ENCODE results near the gene RP9.

The RP9 gene

GRCh38 chr7:33062023-33062781, 47.0 kb downstream of the RP9 start, which contains the start of gene NT5C3A:
NT5C3A (minus strand) TSS chr7:33062776; CDS start chr7:33062705, 71 bp downstream.
- DNase-seq = peak in 1 of 2 donors; percentile 31

GRCh38 chr7:33061282-33061937, 47.8 kb downstream of the RP9 start:
- DNase-seq = no peak

- no peak for DNase-seq
Measured at GRCh38 chr7:33059635-33060034, 49.6 kb downstream of the RP9 start.

- DNase-seq = no peak
Measured at GRCh38 chr7:33055158-33055557, 54.0 kb downstream of the RP9 start.

GRCh38 chr7:33054261-33054964, 54.8 kb downstream of the RP9 start:
- DNase-seq = peak in 1 of 2 donors; percentile 50

GRCh38 chr7:33053721-33054120, 55.5 kb downstream of the RP9 start:
- no peak for DNase-seq

GRCh38 chr7:33050535-33051318, 58.5 kb downstream of the RP9 start:
- DNase-seq = peak; percentile 24 to 72

GRCh38 chr7:33048704-33049103, 60.5 kb downstream of the RP9 start:
- DNase-seq = no peak

- DNase-seq = no peak
Measured at GRCh38 chr7:33048257-33048656, 60.9 kb downstream of the RP9 start.

- no peak for DNase-seq
Measured at GRCh38 chr7:33044986-33045385, 64.2 kb downstream of the RP9 start.

Data from CD4-positive, alpha-beta T cell treated with Interferon alpha-2 for 1 hour (primary cell).